ENCODE data around the gene WDR20.
"Not testable (repeated sequence)": the region's sequence is repeated elsewhere in the genome, so short reads cannot be mapped to it uniquely, and the experiment has no call there.

WDR20 gene

DNA sequence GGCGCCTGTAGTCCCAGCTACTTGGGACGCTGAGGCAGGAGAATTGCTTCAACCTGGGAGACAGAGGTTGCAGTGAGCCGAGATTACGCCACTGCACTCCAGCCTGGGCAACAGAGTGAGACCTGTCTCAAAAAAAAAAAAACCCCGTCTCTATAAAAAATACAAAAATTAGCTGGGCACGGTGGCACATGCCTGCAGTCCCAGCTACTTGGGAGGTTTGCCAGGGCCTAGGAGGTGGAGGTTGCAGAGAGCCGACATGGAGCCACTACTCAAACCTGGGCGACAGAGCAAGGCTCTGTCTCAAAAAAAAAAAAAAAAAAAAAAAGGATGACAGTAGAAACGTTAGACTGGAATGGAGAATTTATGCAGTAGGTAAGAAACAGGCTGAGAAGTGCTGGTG, 5.7 kb upstream of the WDR20 start:
- not testable (repeated sequence) for DNase-seq

DNA sequence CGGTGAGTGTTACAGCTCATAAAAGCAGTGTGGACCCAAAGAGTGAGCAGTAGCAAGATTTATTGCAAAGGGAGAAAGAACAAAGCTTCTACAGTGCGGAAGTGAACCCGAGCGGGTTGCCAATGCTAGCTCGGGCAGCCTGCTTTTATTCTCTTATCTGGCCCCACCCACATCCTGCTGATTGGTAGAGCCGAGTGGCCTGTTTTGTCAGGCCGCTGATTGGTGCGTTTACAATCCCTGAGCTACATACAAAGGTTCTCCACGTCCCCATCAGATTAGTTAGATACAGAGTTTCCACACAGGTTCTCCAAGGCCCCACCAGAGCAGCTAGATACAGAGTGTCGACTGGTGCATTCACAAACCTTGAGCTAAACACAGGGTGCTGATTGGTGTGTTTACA, 5.0 kb upstream of the WDR20 start:
- DNase-seq: not testable (repeated sequence)

DNA sequence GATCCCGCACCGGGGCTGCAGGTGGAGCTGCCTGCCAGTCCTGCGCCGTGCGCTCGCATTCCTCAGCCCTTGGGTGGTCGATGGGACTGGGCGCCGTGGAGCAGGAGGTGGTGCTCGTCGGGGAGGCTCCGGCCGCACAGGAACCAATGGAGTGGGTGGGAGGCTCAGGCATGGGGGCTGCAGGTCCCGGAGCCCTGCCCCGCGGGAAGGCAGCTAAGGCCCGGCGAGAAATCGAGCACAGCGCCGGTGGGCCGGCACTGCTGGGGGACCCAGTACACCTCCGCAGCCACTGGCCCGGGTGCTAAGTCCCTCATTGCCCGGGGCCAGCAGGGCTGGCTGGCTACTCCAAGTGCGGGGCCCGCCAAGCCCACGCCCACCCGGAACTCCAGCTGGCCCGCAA, 4.2 kb upstream of the WDR20 start:
- DNase-seq: not testable (repeated sequence)

DNA sequence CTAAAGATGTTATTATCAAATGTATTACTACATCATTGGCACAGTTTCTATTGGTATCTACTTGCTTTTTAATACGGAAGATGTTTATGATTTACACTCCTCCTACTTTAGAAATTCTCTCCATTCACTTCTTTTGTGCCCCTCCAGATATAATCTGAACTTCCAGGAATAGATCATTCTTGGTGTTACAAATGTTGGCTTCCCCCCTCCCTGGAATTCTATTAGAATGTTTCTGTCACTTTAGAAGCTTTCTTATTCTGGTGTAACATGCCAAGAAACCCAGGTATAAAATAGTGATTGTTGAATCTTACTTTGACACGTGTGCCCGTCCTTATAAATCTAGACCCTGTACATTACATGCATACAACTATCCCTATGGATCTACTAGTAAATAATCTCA, 1.2 kb upstream of the WDR20 start:
- DNase-seq: no peak

DNA sequence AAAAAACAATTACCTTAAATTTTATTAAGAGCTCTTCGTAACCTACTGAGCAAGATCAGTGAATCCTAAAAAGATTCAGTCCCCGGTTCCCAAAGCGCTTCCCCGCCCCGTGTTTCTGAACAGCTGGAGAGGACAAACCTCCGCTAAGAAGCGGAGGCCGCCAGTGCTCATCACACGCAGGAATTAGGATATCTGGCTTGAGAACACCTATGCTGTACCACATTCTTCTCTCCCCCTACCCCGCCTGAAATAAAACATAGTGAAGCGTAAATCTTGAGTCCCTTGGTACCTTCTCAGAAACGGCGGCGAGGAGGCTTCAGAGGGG, 774 bp upstream of the WDR20 start:
- no peak for DNase-seq

DNA sequence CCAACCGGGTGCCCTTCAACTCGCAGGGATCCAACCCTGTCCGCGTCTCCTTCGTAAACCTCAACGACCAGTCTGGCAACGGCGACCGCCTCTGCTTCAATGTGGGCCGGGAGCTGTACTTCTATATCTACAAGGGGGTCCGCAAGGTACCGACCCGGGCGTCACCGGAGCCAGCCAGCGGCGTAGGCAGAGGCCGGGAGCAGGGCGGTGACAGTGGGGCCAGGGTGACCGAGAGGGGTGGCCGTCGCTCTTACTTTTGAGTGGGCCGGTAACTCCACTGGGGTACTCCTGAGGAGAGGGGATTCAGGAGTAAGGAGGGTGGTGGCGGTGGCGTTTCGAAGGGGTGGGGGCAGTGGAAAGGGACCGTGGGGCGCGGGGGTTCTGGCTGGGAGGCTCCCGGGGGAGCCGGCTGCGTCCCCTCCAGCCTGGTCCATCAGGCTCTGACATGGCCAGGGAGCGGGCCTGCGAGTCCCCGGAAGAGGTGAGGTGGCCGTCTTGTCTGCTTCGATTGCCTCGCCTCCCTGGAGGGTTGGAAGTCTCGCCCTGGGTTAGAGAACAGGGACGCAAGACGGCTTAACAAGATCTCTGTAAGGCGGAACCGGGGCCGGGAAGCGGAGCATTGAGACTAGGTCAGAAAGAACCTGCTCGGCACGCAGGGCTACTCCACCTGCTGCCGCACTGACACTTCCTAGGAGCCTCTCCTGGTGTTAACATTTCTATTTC, 491 bp downstream of the WDR20 start:
- DNase-seq: peak; percentile 41

DNA sequence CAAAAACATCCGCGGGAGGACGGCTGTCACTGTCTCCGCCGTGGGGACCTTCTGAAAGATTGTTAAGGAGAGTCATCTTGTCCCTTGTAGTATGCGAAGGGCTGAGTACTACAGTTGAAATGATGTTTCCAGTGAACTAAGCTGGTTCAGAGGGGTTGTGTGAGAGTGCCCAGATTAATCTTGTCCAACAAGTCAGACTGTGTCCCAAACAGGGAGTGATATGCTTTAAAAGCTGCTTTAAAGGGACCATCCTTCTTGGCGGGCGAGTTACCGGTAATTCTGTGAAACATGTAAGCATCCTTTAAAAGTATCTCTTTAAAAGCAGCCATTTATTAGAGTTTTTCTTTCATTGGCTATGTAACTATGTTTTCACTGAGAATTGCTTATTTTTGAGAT, 1.1 kb downstream of the WDR20 start:
- DNase-seq: no peak

DNA sequence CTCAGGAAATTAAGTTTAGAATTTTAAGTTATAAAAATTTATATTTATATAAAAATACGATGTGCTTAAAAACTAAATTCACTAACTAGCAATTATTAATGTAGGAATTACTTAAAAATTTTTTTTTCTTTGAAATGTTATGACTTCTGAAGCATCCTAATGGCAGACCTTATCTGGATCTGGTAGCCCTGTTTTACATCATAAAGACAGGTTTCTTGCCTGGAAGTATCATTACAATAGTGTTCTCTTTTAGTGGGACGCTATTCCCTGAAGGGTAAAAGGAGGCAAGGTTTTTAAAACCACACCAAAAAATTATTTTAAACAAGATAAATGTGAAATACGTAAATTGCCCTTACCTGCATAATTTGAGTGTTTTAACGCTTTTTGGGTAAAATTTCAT, 2.1 kb downstream of the WDR20 start:
- DNase-seq: no peak

DNA sequence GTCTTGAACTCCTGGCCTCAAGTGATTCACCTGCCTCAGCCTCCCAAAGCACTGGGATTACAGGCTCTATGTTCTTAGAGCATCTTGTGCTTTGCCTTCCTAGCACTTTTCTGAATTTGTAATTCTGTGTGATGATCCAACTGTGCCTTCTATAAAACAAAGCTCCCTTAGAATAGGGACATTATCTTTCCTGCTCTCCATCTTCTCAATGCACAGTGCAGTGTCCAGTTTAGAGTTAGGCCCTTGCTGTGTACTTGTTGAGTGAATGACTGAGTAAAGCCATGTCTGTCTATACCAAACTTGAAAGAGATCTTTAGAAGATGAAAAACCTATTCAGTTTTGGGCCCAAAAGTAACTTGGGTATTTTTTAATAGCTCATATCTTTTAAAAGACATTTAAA, 5.2 kb downstream of the WDR20 start:
- no peak for DNase-seq

DNA sequence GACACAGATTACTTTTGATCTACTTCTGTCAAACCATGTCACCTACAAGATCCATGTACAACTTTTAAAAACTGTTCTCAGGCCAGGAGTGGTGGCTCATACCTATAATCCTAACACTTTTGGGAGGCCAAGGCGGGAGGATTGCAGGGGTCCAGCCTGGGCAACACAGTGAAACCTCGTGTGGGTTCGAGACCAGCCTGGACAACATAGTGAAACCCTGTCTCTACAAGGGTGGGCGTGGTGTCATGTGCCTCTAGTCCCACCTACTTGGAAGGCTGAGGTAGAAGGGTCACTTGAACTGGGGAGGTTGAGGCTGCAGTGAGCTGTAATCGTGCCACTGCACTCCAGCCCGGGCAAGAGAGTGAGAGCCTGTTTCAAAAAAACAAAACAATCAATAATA, 5.7 kb downstream of the WDR20 start:
- DNase-seq: no peak

DNA sequence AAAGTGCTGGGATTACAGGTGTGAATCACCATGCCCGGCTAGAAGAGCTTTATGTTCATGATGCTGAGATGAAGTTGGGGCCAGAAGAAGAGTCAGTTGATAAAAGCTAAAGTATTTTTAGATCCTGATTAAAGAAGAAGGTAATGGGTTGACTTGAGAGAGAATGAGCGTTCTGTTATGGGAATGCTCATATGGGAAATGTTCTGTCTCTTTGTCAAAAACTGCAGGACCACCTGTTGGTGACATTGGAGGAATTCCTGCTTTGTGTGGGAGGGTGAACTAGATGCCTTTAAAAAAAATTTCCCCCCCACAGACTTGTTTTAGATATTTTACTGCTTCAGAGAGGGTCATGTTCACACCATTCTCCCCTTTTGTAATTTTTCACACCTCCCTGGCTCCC, 6.7 kb downstream of the WDR20 start:
- DNase-seq: no peak

DNA sequence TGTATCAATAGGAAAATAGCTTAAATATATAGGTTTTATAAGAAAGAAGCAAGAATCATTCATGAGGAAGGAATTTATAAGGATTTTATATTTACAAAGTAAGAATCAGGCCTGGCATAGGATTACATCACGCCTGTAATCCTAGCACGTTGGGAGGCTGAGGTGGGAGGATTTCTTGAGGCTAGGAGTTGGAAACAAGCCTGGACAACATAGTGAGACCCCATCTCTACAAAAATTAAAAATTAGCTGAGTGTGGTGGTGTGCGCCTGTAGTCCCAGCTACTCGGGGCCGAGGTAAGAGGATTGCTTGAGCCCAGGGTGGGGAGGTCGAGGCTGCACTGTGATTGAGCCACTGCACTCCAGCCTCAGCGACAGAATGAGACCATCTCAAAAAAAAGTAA, 10.4 kb downstream of the WDR20 start:
- no peak for DNase-seq

DNA sequence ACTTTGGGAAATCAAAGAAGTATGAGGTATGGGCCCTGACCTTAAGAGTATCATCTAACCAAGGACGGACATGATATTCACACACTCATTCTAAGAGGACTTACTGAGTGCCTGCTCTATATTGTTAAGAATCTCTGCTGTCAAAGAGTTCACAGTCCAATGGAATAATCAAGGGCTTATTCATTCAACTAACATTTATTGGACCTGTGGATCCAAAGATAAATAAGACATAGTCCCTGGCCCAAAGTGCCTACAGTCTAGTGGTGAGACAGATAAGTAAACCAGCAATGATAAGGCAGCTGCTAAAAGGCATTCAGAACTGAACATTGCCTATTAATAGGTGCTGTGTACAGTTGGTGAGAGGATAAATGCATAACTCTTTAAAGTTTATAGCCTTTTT, 11.0 kb downstream of the WDR20 start:
- DNase-seq: no peak

DNA sequence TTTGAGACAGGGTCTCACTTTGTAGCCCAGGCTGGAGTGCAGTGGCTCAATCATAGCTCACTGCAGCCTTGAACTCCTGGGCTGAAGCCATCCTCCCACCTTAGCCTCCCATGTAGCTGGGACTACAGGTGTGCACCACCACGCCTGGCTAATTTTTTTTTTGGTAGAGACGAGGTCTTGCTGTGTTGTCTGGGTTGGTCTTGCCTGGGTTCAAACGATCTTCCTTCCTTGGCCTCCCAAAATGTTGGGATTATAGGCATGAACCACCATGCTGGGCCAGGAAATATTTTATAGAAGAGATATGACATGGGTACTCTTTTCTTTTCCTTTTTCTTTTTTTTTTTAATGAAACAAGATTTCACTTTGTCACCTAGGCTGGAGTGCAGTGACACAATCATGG, 11.7 kb downstream of the WDR20 start:
- not testable (repeated sequence) for DNase-seq

DNA sequence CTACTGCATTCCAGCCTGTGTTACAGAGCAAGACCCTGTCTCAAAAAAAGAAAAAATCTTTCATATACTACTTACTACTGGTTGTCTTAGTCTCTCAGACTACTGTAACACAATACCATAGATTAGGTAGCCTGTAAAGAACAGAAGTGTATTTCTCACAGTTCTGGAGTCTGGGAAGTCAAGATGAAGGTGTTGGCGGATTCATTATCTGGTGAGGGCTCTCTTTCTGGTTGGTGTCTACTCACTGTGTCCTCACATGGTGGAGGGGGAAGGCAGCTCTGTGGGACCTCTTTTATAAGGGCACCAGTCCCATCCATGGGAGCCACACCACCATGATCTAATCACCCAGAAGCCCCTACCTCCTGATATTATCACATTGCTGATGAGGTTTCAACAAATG, 14.4 kb downstream of the WDR20 start:
- no peak for DNase-seq

DNA sequence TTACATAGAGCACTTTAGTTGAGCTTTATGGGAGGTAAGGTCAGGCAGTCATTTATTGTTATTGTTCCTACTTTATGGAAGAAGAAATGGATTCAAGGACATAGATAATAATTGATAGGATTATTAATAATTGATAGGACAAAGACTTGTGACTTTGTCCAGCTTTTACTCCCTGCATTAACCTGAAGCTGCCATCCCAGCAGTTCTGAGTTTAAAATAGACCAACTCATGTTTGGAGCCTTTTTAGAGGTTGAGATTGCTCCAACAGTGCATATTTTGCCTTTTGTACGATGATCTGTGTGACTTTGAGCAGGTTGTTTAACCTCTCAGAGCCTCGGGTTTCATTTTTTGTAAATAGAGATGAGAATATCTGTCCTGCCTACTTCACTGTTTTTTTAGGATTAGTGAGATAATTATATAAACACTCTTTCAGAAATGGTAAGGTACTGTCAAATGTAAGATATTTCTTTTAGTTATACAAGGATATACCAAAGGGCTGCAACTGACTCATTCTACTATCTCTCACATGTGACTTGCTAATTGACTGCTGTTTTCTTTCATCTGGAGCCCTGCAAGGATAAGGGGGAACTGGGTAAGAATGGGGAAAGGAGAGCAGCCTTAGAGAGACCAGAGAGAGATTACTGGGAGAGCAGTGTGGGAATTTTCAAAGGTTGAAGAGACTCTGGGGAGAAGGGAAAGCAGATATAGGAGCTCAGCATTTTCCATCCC, 15.3 kb downstream of the WDR20 start:
- no peak for DNase-seq

DNA sequence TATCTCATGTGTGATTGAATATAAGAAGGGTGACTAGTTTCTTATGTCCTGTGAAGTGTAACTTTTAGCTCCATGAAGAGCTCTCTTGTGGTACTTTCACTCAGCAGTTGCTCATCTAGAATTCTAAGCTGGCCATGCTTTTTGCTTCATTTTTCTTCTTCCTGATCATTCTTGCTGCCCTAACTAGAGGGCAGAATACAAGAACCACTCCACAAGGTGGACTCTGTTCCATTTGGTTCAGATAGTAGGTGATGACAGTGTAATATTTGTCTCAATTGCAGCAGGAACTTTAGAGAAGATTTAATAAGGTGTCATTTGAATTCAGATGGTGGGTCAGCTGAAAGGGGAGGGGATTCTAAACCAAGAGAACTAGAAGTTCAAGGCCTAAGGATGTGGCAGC, 17.6 kb downstream of the WDR20 start:
- DNase-seq: no peak

DNA sequence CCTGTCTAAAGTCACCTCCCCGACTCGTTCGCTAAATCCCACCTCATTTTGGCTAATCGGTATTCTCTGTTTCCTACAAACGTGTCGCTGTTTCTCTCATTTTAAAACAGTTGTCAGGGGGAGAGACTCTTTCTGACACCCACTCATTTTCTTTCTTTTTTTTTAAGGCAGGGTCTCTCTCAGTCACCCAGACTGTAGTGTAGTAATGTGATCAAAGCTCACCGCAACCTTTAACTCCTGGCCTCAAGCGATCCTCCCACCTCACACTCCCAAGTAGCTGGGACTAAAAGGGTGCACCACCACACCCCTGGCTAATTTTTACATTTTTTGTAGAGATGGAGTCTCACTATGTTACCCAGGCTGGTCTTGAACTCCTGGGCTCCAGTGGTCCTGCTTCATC, 19.1 kb downstream of the WDR20 start:
- DNase-seq: no peak

DNA sequence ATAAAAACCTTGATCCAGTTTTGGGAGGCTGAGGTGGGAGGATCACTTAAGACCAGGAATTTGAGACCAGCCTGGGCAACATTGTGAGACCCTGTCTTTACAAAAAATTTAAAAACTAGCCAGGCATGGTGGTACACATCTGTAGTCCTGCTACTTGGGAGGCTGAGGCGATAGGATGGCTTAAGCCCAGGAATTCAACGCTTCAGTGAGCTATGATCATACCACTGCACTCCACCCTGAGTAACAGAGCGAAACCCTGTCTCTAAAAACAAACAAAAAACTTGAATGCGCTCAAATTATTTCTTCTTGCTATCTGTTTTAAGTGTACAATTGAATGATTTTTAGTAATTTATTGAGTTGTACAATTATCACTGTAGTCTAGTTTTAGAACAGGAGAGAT, 20.1 kb downstream of the WDR20 start:
- no peak for DNase-seq

DNA sequence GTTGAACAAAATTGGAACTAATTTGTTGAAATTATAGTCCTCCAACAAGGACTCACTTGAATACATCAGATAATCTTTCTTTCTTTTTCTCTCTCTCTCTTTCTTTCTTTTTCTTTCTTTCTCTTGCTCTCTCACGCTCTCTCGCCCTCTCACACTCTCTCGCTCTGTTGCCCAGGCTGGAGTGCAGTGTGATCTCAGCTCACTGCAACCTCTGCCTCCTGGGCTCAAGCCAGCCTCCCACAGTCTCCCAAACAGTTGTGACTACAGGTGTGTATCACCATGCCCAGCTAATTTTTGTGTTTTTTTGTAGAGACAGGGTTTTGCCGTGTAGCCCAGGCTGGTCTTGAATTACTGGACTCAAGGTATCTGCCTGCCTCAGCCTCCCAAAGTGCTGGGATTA, 22.8 kb downstream of the WDR20 start:
- no peak for DNase-seq

DNA sequence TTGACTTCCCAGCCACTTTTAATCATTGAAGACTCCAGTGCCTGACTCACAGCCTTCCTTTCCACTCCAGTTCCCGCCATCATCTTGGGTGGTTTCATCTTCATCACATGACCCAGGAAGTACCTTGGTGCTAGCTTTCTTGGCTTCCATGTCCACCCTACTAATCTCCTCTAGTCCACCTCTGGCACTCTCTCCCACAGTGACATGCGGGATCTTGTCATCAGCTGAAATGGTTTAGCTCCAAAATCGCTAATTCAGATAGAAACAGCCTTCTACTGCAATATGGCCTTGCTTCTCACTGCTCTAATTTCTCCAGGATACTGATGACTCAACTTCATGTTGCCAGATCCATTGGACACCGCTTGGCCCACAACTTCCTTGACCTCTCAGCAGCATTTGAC, 24.5 kb downstream of the WDR20 start:
- no peak for DNase-seq

DNA sequence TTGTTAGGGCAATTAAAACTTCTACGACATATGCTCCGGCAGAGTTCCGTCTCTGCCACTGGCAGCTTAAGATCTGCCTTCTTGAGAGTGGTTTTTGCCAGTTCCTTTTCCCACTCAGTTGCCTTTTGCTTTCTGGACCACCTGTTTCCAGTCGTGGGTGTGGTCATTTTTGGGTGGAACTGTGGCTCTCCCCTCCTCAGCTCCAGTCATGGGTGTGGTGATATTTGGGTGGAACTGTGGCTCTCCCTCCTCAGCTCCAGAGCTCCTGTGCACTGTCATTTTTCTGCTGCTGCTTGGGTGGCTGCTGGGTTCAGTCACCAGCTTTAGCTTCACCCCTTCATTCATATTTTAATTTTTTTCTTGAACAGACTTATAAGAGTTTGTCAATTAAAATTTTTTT, 25.3 kb downstream of the WDR20 start:
- DNase-seq: no peak

DNA sequence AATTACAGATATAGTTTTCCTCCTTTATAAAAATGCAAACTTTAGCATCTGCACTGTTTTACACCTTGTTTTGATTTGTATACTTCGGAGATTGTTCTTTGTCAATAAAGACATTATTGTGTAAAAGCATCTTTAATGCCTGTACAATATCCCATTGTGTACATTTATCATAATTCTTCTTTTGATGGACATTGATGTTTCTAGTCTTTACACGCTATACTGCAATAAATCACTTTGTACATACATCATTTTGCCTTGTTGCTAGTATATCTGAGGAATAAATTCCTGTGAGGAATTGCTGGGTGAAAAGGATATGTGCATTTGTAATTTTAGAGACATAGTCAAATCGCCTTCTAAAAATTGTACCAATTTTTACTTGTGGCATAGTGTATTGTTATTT, 30.4 kb downstream of the WDR20 start:
- no peak for DNase-seq

DNA sequence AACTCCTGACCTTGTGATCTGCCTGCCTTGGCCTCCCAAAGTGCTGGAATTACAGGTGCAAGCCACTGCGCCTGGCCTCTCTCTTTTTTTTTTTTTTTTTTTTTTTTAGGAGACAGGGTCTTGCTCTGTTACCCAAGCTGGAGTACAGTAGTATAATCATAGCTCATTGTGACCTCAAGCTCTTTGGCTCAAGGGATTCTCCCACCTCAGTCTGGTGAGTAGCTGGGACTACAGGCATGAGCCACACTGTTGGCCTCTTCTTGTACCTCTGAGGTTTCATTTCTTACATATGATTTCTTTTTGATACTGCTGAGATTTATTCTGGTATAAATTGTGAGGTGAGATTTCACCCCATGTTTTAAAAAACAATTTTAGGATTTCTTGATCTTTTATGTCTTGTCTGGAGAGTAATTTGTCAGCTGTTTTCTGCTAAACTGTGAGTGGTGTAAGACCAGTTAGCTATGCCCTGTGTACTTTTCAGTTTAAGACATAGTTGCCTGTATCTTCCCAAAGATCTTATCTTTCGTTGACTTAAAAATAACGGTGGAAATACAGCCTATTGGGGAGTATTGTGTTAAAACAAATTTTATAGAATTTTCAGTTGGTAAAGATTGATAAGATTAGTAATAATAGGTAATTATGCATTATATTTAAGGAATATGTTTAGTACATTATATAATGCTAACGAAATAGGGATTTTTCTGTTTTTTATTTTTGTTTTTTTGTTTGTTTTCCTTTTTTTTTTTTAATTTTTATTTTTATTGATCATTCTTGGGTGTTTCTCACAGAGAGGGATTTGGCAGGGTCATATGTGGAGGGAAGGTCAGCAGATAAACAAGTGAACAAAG, 31.7 kb downstream of the WDR20 start:
- no peak for DNase-seq

DNA sequence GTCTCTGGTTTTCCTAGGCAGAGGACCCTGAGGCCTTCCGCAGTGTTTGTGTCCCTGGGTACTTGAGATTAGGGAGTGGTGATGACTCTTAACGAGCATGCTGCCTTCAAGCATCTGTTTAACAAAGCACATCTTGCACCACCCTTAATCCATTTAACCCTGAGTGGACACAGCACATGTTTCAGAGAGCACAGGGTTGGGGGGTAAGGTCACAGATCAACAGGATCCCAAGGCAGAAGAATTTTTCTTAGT, 32.2 kb downstream of the WDR20 start:
- DNase-seq: not testable (repeated sequence)

All from activated T-cell treated with anti-CD3 and anti-CD28 coated beads, Interleukin-2, amount 50 U/mL, for 1 hour (primary cell).